RWPE1 (cell line): ENCODE data around the gene TRPC1.

Source experiments
- CTCF ChIA-PET: fragments of 350-600 bp; sonication (Branson Sonifier 250); formaldehyde crosslinking; extraction: SDS; loops from one replicate; lab custom pipeline; 2021; lab: Yijun Ruan, JAX
- POLR2A ChIA-PET: fragments of 400-600 bp; formaldehyde crosslinking; extraction: SDS; loops from one replicate; lab custom pipeline; 2020; ENCODE audit warnings: antibody characterized with exemption; ENCODE audit not compliant: low non-redundant PET; lab: Yijun Ruan, JAX
- DNase-seq: peaks from one replicate; pipeline ENCODE4 v3.0.0; 2012; ENCODE audit warnings: low spot score
- H3K27ac ChIP-seq: fragments of 450-650 bp; 2 replicates; pipeline ENCODE4 v1.5.1; 2017
- TF ChIP-seq, protein P1 (sequence below): fragments of 450-650 bp; conservative IDR thresholded peaks from 2 replicates; pipeline ENCODE4 v1.5.1; 2017; ENCODE audit warnings: low read depth, mild to moderate bottlenecking

Gene TRPC1

DNA sequence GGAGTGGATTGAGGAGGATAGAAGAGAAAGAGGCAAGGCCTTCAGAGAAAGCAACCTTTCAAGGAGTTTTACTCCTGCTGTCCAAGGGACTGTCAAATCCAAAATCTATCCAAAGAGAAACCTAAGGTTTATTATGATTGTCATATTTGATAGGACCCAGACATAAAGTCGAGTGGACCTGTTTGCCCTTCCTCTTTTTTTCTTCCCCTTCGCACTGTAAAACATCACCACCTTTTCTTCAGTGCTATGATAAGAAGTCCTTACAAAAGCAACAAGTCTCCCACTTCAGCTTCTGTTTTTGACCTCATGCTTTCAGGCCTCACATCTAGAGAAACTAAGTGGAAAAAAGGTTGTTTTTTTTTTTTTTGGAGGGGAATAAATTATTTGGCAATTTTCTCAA is 73.0 kb downstream of the TRPC1 start:
- H3K27ac ChIP-seq: no peak overlapping the region
- DNase-seq: no peak
- ChIA-PET POLR2A (no interaction called here), CTCF (interaction anchor here (0.6 kb wide), 1 partner anchor 15 kb away, joined by 9 read pairs; no protein-coding TSS in a partner anchor)
- TF ChIP-seq, protein P1, sequence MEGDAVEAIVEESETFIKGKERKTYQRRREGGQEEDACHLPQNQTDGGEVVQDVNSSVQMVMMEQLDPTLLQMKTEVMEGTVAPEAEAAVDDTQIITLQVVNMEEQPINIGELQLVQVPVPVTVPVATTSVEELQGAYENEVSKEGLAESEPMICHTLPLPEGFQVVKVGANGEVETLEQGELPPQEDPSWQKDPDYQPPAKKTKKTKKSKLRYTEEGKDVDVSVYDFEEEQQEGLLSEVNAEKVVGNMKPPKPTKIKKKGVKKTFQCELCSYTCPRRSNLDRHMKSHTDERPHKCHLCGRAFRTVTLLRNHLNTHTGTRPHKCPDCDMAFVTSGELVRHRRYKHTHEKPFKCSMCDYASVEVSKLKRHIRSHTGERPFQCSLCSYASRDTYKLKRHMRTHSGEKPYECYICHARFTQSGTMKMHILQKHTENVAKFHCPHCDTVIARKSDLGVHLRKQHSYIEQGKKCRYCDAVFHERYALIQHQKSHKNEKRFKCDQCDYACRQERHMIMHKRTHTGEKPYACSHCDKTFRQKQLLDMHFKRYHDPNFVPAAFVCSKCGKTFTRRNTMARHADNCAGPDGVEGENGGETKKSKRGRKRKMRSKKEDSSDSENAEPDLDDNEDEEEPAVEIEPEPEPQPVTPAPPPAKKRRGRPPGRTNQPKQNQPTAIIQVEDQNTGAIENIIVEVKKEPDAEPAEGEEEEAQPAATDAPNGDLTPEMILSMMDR: no peak

DNA sequence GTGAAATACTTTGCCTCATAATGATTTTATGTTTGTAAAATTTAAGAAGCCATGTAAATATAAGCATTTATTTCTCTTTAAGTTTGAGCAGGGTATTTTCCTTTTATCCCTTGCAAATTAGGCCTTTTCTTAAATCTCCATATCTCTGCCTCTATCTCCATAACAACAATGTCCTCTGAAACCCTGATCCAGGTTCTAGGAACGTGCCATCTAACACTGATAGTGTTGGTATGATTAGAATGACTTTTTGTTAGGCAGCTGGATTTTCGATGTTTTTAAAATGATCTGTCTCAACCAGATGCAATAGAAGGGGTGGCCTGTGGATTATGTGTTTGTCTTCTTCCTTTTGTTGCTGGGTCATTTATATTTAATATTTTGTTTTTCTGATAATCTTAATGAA is 77.9 kb downstream of the TRPC1 start:
- no peak for DNase-seq
- ChIA-PET POLR2A (no interaction called here), CTCF (no interaction called here)
- H3K27ac ChIP-seq: no peak overlapping the region
- TF ChIP-seq, protein P1: no peak

DNA sequence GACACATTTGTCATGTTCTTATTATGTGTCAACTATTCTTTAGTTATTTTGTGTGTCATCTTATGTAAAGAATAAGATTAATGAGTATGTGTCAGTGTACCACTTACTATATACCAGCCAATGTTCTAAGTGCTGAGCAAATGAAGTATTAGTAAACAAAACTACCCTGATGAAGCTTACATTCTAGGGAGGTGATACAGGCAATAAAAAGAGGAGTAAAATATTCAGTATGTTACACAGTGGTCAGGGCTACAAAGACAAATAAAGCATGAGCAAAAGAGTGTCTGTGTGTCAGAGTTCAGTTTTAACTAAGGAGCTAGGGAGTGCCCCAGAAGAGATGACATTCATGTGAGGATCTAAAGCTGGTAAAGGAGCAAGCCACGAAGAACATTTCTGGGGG is 79.1 kb downstream of the TRPC1 start:
- H3K27ac ChIP-seq: no peak overlapping the region
- ChIA-PET CTCF (no interaction called here), POLR2A (no interaction called here)
- TF ChIP-seq, protein P1: no peak
- DNase-seq: no peak

DNA sequence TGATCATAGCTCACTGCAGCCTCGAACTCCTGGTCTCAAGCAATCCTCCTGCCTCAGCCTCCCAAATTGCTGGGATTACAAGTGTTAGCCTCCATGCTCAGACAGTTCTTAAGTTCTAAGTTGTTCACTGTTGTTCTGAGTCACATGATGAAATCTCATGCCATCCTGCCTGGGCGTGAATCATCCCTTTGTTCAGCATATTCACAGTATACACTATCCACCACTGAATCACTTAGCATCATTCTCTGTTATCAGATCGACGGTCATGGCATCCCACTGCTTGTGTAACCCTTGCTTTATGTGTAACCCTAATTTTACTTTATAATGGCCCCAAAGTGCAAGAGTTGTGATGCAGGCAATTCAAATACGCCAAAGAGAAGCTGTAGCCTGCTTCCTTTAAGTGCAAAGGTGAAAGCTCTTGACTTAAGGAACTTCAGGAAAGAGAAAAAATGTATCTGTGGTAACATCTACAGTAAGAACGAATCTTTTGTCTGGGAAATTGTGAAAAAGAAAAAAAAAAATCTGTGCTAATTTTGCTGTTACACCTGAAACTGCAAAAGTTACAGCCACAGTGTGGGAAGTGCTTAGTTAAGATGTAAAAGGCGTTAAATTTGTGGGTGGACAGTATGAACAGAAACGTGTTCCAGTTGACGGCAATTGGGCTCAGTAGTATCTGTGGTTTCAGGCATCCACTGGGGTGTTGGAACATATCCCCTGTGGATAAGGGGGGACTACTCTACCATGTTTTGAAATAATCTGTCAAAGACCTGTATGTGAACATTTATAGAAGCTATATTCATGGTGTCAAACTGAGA is 84.5 kb downstream of the TRPC1 start:
- POLR2A ChIA-PET: no interaction called here
- CTCF ChIA-PET: interaction anchor here (0.6 to 0.7 kb wide), 2 partner anchors 20 to 80 kb away, joined by 3 to 5 read pairs; partner anchors contain the start of gene PCOLCE2
- TF ChIP-seq, protein P1: no peak
- H3K27ac ChIP-seq: no peak overlapping the region
- peak; percentile 74 for DNase-seq

DNA sequence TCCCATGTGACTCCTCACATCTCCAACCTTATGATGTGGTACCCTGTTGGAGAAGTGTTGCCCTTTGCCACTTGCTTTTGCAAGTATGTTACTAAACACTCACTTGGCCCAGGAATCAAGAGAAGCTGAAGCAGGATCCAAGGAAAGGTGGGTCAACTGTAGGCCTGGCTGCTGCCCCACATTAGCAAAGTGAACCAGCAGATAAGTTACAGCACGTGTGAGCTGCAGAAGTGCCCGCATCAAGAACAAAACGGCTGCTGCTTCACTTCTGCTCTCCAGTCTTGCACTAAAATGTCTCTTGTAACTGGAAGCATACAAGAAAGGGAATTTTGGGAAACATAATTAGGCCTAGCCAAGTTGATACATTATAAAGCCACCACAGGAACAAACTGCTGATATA is 85.4 kb downstream of the TRPC1 start:
- H3K27ac ChIP-seq: no peak overlapping the region
- TF ChIP-seq, protein P1: no peak
- POLR2A ChIA-PET: no interaction called here
- CTCF ChIA-PET: interaction anchor here (0.6 to 1.3 kb wide), 2 partner anchors 20 to 79 kb away, joined by 3 to 6 read pairs; partner anchors contain the start of gene PCOLCE2
- DNase-seq: no peak

DNA sequence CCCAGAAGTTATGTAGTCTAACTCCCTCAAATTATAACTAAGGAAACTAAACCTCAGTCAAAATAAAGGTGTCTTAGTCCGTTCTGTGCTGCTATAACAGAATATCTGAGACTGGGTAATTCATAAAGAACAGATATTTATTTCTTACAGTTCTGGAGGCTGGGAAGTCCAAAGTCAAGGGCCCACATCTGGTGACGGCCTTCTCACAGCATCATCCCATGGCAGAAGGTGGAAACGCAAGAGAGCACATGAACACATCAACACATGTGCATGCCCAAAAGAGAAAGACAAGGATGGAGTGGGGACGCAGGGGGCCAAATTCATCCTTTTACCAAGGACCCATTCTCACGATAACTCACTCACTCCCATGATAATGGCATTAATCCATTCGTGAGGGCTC is 92.0 kb downstream of the TRPC1 start:
- no peak for DNase-seq
- POLR2A ChIA-PET: no interaction called here
- TF ChIP-seq, protein P1: no peak
- CTCF ChIA-PET: interaction anchor here (2.2 kb wide), 1 partner anchor 13 kb away, joined by 9 read pairs; no protein-coding TSS in a partner anchor
- no peak overlapping the region for H3K27ac ChIP-seq
